ENCODE results near the gene SLC7A10.

The SLC7A10 gene

DNA sequence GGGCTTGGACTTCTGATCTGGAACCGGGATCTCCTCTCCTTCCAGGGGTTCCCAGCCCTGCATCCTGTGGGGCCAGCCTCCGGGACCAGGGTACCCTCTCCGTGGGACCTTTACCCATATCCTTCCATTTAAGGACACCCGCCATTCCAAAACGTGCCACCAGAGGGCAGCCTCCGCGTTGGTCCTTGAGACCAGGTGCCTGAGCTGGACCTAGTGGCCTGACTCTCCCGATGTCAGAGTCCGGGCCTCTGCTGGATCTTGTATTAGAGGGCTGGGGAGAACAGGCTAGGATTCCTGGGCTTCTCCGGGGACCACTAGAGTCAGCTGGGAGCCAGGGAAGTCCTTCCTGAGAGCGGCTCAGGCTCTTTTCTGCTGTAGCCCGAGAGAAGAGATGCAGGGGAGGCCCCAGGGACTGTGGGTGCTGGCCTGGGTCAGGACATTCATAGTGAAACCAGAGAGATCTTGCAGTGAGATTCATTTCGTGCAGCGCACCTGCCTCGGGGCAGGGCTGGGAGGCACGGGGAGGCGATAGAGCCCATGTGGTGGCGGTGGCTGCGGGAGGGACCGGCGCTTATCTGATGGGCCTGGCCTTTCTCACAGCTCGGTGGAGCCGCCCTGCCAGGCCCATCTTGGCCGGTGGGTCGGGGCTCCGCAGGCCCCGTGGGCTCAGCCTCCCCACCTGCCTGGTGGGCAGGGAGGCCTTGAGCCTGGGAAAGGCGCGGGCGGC lies 9.8 kb upstream of the SLC7A10 start:
- TF ChIP-seq CTCF (conservative IDR thresholded peaks at IDR 0.05): peak; percentile 97

DNA sequence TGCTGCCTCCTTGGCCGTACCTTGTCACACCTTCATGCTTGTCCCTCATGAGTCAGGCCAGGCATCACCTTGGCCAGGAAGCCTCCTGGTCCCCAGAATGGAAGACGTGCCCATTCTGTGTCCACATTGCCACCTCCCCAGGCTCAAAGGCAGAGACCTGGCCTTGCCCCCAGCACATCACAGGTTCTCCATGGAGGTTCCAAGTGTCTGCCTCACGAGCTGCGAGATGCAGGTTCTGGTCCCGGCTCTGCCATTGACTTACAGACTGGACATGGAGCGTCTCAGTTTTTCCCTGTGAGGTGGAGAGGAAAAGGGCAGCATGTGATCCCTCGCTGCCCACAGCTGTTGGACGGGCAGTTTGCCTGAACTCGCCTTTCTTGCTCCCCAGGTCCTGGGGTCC lies 9.1 kb upstream of the SLC7A10 start:
- no peak overlapping the region for H3K27ac ChIP-seq
- no peak for TF ChIP-seq CTCF (conservative IDR thresholded peaks at IDR 0.05)

More for the DNA sequence above, 9.8 kb upstream of the SLC7A10 start:
- H3K27ac ChIP-seq: no peak overlapping the region

DNA sequence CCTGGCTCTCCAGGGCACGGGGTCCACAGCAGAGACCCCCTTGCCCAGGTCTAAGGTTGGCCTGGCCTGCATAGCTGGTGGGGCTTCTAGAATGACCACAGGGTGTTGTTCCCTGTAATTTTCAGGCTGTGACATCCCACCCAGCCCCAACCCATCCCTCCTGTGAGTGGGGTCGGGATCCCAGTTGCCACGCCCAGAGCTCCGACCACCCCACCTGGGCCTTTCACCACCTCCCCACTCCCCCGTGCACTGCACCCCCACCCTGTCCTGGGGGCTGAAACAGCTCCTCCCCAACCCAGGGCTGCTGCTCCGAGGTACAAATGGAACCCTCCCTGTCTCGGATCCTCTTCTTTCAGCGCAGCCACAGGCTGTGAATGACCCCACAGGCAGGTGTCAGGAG lies 8.4 kb upstream of the SLC7A10 start:
- TF ChIP-seq CTCF (conservative IDR thresholded peaks at IDR 0.05): no peak
- no peak overlapping the region for H3K27ac ChIP-seq

- no peak for TF ChIP-seq CTCF (conservative IDR thresholded peaks at IDR 0.05)
- H3K27ac ChIP-seq: no peak overlapping the region
These were observed 7.6 kb upstream of the SLC7A10 start for GRCh38 chr19:33233056-33233873.

DNA sequence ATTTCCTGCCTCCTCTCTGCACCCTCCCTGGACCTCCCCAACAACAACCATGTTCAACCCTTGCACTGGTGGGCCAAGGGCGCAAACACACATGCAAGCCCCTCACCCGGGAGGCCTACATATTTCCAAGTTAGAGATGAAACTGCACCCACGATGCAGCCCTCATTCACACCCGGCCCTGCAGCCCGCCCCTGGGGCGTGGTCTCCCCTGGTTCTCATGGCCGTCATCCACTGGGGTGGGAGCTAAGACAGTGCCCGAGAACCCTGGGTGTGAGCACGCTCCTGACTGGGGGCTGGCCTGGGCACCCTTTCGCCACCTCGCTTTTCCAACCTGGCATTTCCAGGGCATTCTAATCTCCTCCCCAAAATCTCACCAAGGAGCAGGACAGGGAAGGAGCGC lies 7.0 kb upstream of the SLC7A10 start:
- no peak for TF ChIP-seq CTCF (conservative IDR thresholded peaks at IDR 0.05)
- no peak overlapping the region for H3K27ac ChIP-seq

DNA sequence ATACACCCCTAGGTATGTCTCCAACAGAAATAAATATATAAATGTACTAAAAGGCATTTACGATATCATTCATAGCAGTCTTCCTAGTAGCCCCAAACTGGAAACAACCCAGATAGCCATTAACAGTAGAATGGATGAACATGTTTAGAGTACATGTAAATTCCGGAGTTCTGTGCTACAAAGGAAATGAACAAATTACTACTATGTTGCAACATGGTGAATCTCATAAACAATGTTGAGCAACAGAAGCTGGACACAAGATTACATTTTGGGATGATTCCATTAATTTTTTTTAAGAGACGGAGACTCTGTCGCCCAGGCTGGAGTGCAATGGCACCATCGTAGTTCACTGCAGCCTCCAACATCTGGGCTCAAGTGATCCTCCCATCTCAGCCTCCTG lies 5.9 kb upstream of the SLC7A10 start:
- H3K27ac ChIP-seq: no peak overlapping the region
- no peak for TF ChIP-seq CTCF (conservative IDR thresholded peaks at IDR 0.05)

DNA sequence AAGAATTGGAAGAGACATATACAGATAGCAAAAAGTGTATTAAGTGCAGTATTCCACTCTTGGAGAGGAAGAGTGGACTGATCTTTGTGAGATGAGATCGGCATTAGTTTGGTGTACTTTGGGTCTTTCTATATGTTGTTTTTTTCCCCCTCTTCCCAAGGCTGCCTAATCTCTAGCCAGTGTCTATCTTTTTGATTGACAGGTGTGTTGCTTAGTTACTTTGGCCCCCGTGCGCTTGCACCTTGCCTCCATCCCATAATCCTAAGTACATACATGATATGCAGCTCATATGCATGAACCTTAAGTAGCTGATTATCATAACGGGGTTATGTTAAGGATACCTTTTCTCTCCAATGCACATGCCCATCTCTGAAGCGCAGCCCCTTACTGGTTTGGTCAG lies 4.3 kb upstream of the SLC7A10 start:
- no peak overlapping the region for H3K27ac ChIP-seq
- no peak for TF ChIP-seq CTCF (conservative IDR thresholded peaks at IDR 0.05)

All from VCaP (cell line).